Retina (tissue), 1 donor: ENCODE measurements around the gene SSBP3.
"Not testable (repeated sequence)": the region's sequence is repeated elsewhere in the genome, so short reads cannot be mapped to it uniquely, and the experiment has no call there.

Source experiments
- DNase-seq: peaks from one replicate; pipeline ENCODE4 v3.0.0-alpha.2; 2016

SSBP3 gene

DNA sequence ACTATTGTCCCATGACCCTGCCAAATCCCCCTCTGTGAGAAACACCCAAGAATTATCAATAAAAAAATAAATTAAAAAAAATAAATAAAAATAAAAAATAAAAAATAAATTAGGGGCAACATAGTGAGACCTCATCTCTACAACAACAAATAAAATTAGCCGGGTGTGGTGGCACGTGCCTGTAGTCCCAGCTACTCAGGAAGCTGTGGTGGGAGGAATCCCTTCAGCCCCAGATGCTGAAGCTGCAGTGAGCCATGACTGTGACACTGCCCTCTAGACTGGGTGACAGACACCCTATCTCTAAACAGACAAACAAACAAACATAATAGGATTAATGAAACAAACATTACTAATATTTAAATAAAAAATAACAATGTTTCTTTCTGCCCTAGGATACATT lies 171.9 kb downstream of the SSBP3 start:
- no peak for DNase-seq

DNA sequence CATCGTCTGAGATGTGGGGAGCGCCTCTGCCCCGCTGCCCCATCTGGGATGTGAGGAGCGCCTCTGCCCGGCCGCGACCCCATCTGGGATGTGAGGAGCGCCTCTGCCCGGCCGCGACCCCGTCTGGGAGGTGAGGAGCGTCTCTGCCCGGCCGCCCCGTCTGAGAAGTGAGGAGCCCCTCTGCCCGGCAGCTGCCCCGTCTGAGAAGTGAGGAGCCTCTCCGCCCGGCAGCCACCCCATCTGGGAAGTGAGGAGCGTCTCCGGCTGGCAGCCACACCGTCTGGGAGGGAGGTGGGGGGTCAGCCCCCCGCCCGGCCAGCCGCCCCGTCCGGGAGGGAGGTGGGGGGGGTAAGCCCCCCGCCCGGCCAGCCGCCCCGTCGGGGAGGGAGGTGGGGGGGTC lies 173.0 kb downstream of the SSBP3 start:
- DNase-seq = not testable (repeated sequence)

DNA sequence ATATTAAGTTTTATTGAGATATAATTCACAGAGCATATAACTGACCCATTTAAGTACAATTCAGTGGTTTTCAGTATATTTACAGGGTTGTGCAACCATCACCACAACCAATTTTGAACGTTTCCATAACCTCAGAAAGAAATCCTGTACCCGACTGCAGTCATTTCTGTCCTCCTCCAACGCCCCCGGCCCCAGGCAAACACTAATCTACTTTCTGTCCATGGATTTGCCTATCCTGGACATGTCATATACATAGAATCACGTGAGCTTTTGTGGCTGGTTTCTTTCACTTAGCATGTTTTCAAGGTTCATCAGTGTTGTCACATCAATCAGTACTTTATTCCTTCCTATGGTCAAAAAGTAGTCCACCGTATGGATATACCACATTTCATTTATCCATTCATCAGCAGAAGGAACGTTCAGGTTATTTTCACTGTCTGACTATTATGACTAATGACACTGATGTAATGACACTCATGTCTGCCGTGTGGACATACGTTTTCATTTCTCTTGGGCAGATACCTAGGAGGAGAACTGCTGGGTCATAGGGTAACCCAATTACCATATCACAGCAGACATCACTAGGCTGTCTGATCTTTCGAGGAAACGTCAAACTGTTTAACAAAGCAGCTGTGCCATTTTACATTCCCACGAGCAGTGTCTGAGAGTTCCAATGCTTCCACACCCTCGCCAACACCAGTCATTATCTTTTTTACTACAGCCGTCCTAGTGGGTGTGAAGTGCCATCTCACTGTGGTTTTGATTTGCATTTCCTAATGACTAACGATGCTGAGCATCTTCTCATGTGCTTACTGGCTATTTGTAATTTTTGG lies 175.5 kb downstream of the SSBP3 start:
- DNase-seq = no peak

DNA sequence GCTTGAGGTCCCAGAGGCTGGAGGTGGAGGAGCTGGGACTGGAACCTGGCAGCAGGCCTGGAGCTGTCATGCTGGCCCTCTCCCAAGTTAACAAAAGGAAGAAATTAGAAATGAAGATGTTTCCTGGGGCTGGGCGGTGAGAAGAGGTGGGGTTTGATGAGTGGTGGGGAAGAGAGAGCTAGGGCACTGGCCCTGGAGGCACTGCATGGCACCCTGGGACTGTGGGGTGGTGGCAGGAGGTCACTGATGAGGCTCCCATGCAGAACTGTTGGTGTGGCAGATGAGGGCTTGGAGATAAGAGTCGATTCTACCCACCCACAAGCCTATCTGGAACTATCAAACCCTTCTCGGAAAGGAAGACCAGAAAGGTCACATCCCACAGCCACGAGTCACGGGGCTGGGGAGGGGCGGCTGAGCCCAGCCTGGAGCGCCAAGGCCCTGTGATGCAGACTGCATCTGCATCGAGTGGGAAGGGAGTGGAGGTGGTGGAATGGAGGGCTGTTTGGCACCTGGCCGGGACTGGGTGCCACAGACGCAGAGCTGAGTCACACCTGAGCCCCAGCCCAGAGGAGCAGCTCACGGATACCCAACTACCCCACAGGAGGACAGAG lies 176.8 kb downstream of the SSBP3 start:
- no peak for DNase-seq

DNA sequence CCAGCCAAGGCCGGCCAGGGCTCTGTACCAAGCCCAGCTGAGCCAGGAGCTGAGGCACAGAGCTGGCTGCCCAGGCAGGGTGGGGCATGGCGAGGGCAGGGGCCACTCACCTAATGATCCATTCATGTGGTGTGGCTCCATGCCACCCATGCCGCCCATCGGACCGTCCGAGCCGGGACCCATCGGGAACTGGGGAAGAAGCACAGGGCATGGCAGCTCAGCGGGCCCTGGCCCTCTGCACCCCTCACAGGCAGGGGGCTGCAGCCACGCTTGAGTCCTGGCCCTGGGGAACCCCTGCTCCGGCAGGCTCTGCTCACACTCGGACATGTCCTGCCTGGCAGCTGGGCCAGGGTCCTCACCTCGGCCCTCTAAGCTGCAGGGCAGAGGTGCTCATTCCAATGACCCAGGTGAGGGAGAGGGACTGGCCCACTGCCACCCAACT lies 177.5 kb downstream of the SSBP3 start:
- no peak for DNase-seq

DNA sequence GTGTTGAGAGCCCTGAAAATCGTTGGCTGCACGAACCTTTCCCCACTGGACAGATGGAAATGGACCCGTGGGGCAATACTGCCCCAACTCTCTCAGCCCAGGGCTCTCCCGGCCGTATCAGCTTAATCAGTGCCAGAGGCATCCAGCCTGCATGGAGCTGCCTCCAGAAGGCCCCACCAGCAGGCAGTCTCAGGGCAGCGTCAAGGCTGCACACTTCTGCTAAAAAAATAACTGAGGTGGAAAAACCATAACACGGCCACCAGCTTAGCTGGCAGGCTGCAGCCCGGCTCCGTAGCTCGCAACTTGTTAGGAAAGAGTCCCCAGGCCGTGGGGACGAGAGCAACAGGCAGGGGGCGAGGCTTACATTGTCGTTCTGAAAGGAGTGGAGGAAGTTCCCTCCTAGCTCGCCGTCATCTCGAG lies 178.3 kb downstream of the SSBP3 start:
- peak; percentile 69 for DNase-seq

DNA sequence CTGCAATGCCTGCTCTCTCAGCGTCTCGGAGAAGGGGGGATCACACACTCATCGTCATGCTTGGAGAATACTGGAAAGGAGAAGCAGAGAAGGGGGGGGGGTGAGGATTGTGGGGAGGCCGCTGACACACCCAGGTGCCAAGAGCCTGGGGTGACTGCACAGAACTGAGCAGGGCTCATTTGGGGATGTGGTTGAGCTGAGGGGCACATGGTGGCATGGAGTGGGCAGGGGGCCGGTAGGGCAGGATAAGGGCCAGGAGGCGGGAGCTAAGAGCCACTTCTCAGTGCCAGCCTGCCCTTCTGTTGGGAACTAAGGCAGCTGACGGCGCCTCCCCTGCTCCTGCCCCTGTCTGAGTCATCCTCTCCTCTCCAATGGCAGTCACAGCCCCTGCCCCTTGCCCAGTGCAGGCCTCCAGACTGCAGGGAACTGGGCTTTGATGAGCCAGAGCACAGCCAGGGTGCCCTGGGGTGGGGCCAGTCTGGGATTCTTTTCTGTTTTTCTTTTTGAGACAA lies 179.0 kb downstream of the SSBP3 start:
- no peak for DNase-seq

DNA sequence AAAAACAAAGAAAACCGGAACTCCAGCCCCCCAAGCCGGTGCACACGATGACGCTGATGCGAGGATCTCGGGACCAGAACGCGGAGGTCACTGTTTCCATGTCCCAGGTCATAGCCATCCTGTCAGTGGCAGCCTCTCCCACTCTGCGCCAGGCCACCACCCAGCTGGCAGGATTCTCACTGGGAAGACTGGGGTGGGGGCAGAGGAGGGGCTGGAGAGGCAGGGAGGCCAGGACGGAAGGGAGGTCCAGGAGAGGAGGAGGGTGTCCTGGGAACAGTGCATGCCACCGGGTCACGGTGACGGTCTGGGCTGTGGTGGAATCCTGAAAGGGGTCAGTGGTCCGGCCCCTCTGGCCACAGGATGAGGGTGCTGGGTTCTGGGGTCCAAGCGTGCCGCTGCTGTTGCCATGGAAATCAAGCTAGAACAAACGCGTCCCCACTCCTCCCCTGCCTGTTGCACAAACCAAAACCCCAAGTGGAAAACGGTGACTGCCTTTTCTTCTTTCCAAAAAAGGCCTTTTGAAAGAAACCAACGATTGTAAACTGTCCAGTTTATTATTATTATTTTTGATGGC lies 180.1 kb downstream of the SSBP3 start:
- no peak for DNase-seq

DNA sequence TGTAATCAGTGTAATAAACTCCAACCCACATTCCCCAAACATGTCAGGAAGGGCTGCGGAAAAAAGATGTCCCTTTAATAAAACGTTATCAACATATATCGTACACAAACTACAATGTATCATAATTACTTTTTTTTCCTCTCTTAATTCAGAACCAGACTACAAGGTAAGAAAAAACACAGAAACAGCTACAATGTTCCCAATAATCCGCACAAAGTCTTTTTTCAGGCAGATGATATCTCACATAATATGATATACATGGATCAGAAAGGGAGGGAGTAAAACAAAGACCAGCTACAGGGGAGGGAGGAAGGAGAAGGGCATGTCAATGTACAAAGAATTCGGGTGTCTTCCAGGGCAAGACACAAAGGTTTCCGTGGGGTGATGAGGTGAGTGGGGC lies 180.8 kb downstream of the SSBP3 start:
- DNase-seq = no peak

DNA sequence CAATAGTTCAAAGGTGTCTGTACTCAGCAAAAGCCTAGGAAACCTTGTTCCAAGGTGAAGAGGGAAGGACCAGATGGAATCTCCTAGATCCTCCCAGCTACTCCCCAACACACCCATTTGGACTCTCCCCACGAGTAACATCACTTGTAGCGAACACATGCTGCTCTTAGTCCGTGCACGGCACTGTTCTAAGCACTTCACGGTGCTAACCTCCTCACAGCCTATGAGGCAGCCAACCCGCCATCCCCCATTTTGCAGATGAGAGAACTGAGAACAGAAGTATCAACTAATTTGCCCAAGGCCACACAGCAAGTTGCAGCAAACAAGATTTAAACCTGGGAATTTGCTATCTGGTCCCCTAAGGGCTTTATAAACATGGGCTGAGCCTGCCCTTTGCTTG lies 182.0 kb downstream of the SSBP3 start:
- no peak for DNase-seq

DNA sequence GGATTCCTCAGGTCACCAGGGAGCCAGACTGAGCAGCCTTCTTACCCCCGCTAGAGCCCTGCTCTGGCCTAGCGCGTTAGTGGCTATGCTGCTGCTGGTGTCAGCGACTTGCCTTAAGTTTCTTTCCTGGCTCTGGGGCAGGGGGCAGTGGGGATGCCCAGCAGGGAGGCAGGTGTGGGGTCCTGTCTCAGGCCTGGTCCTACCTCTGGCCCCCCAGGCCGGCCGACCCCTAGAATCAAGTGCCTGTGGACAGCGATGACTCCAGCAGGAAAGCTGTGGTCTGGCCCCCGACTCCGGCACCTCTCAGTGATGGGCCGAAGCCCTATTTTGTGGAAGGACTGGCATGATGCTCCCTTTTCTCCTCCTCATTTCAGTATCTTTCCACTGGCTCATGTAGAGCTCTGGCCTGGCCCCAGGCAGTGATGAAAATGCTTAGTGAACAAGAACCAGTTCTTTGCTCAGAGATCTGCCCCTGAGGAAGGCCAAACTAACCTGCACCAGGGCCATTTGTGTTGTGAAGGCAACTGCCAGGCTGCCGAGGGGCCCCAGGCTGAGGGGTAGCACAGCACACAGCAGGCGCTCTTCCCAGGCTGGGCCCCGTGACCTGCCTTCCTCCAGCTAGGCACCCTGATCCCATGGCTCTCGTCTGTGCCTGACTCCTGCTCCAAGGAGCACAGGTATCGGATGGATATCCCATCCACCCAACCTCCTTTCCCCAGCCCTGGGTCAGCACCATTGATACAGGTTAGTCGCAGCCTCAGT lies 182.6 kb downstream of the SSBP3 start:
- no peak for DNase-seq

DNA sequence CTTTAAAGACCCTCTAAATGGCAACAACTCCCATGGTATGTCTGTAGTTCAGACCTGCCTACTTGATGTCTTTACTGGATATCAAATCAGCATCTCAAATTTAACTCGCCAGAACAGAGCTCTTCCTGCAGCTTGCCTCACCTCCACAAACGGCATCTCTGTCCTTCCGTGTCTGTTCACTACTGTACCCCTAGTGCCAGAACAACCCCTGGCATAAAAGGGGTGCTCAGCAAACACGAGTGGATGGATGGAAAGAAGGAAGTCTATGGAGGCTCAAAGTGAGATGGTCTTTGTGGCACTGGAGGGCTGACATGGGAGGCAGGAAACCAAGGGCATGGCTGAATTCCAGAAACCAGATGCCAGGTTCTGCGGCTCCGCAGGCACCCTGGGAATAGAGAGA lies 183.5 kb downstream of the SSBP3 start:
- DNase-seq = no peak

DNA sequence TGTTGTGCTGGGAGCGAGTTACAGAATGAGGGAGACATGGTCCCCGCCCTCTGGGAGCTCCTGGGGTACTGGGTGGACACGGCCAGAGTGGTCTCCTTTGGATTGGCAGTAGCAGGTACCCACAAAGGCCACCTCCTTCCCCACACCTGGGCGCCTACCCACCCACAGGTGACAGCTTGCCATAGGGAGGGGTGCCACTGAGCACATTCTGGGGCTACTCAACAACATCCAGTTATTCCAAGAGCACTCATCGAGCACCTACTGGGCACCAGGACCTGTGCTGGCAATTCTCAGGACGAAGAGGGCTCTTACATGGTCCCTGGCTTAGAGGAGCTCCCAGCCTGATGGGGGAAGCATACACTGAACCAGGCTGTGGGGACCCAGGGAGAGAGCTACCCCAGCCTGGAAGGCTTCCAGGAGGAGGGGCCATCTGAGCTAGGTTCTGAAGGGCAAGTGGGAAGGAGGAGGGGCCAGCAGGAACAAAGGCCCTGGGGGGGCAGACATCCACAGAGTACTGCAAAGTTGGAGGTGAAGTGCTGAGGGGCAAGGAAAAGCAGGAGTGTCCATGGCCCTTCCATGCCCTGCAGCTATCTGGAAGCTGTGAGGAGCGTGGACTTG lies 184.2 kb downstream of the SSBP3 start:
- no peak for DNase-seq

DNA sequence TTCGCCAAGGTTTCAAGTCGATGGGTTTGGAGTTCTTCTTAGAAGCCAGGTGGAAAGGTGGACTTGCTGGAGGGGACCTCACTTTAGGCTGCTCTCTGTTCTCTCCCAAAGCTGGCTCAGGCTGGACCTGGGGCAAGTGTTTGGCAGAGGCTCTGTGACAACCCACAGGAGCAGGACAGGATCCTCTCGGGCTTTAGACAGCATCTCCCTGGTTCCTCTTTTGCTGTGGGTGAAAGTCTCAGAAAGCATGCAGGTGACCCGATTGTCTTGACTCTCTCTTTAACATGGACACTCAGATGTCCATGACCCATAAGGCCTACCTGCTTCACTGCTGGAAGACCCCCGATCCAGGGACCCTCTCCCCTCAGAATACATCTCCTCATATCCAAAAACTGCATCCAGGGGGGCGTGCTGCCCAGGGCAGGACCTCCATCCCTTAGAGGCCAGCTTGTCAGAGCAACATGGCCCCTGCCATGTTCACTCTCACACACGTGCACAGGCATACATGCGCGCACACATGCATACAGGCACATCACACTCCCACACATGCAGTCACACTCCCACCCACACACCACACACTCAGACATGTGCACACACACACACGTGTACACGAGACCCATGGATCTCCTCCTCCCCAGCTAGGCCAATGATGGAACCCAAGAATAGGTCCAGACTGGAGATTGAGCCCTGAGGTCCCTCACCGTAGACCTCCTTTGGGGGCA lies 184.9 kb downstream of the SSBP3 start:
- no peak for DNase-seq

DNA sequence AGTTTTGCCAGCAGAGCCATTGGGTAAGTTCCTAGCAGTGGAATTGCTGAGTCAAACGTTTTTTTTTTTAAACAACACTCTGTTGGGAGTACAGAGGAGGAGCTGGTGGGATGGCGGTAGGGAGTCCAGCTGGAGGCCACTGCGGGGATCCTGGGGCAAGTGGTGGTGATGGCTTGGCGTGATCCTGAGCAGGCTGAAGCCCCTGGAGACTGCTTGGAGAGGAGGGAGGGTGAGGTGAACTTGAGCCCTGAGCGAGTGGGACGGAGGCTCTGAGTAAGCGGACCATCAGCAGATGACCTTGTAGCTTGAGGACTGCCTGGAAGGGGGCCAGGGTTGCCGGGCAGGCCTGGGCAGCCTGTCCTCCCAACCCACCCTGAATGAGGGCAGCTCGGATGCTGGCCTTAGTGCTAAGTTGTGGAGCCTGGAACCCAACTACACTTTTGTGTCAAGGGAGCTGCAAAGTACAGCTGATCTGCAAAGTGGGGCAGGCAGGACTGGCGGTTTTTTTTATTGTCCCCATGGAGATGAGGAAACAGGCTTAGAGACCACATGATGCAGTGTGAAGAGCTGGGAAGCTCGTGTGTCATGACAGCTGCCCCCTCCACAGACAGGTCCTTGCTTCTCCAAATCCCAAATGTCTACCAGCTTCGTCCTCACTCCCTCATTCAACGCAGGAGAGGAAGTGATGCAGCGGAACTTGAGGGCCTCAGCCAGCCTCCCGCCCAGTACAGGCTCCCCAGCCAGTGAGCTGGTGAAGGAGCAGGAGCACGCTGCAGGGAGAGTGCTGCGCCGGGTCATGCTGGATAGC lies 186.0 kb downstream of the SSBP3 start:
- DNase-seq = peak; percentile 76

DNA sequence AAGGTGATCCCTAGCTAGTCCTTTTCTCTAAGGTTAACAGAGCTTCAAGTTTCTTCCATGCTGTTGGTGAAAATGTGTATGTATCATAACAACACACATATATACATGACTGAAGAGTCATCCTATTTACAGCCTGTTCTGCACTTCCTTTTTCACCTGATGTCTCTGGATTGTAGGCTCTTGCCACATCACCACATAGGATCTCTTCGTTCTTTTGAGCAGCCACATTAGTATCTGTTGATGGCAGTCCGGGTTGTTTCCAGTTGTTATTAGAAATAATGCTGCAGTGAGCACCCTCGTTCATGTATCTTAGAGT lies 186.5 kb downstream of the SSBP3 start:
- DNase-seq = no peak

DNA sequence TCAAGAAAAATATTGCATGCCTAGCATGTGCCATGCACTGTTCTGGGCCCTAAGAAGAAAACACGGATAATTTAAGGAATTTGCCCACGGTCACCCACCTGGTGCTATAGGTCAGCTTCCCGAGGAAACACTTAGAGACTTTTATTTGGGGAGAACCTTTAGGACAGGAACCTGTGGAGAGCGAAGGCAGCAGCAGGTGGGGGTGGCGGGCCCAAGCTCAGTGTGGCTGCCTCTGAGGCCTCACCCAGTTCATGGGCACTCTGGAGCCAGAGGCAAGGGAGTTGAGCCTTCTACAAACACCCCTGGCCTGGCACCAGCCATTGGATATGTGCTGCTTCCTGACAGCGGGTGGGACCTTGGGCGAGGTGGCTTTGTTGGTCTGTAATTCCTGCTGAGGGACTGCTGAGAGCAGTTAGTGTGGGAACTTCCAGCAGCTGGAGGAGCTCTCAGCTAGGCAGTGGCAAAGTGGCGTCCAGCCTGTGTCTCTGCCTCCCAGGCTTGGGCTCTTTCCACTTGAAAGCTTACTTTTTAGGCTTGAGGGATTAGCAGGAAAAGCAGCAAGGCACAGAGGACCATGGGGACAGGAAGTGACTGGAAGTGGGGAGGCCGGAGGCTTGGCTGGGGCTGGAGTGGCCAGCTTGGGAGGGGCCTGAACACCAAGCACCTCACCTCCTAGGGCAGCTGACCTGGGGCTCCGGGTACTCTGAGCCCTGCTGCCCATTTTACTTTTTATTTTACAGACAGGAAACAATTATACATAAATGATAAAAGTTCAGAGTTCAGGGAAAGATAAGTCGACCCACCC lies 187.1 kb downstream of the SSBP3 start:
- DNase-seq = peak; percentile 24

DNA sequence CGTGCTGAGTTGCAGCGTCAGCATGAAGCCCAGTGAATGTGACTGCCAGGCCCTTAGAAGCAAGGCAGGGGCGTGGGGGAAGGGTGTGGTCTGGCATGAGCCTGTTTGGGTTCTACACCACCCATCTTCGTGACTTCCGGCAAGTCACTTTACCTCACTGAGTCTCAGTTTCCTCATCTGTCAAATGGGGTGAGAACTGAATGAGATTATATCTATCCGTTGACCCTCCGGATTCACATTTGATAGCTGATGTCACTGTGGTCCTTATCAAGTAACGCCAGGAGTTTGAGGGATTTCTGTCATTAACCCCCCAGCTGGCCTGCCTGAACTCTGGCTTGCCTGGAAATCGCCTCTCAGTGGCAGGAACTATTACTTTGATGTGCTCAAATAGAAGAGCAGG lies 190.7 kb downstream of the SSBP3 start:
- DNase-seq = no peak

DNA sequence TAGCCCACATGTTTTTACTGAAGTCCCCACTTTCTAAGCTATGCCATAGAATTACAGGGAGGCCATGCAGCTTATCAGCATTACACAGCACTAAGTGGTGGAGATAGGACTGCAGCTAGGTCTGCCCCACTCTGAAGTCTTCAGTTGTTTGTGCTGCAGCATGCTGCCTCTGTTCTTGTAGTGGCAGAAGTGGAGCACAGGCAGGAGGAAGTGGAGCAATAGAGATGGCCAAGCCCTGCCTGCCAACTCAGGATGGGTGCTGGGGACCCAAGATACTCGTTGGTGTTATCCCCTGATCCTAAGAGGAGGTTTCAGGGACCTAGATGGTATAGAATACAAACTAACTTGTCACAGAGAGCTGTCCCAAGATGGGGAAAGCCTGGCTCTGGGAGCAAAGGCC lies 193.3 kb downstream of the SSBP3 start:
- DNase-seq = no peak

DNA sequence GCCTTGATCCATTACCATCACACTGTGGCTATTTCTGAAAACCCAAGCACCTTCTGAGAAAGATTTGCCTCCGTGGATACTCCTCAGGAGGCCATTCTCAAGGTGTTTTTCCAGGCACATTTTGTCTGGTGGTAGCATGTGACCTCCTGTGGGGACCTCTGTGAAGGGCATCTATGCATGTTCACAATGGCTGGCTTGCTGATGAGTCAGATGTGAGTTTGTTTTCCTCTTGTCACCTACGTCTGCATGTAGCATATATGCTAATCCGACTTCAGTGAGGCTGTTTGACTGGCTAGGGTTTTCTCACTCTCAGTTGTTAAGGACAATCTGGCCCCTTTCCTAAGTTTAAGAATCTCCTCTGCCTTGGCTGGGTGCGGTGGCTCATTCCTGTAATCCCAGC lies 198.3 kb downstream of the SSBP3 start:
- not testable (repeated sequence) for DNase-seq

DNA sequence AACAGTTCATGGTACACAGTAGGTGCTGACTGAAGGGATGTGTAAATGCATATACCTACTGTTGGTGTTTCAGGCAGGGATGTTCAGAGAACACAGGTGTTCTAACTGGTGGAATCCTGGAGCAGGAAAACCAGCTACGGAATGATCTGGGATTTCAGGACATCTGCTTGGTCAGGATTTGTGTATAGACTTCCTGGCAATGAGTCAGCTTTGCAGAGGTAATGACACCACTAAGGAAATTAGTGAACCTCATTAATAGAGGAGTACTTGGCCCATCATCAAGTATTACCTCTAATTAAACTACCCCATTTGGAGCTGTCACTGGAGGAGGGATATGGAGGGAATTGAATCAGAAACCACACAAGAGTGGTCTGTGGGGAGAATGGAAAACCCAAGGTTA lies 198.9 kb downstream of the SSBP3 start:
- no peak for DNase-seq
